ENCODE measurements around the gene MLLT1.

The MLLT1 gene

DNA sequence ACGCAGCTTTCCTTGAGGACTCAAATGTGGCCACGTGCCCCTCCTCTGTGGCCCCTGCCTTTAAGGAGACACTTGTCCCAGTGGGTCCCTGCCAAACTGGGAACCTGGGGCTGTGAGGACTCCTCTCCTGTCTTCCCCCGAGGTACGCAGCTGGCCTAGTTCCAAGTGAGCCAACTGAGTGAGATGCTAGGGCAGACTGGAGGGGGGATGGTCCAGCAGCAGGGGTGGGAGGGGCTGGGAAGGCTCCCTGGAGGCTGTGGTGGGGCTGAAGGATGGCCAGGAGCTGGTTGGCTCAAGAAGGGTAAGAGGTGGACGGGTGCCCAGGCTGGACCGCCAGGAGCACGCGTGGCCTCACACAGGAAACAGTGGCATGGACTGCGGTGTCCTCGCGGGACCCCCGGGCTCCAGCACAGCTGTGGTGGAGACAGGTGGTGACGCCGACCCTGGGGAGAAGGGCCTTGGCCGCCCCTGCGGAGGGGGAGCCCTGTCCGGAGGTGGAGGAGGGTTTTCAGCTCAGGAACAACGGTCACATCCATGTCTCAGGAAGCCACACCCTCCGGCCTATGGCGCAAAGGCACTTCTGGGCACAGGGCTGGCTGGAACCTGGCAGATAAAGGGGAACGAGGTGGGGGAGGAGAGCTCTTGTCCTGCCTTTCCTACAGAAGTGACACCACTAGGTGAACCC, 45.8 kb downstream of the MLLT1 start:
- DNase-seq, result no peak

DNA sequence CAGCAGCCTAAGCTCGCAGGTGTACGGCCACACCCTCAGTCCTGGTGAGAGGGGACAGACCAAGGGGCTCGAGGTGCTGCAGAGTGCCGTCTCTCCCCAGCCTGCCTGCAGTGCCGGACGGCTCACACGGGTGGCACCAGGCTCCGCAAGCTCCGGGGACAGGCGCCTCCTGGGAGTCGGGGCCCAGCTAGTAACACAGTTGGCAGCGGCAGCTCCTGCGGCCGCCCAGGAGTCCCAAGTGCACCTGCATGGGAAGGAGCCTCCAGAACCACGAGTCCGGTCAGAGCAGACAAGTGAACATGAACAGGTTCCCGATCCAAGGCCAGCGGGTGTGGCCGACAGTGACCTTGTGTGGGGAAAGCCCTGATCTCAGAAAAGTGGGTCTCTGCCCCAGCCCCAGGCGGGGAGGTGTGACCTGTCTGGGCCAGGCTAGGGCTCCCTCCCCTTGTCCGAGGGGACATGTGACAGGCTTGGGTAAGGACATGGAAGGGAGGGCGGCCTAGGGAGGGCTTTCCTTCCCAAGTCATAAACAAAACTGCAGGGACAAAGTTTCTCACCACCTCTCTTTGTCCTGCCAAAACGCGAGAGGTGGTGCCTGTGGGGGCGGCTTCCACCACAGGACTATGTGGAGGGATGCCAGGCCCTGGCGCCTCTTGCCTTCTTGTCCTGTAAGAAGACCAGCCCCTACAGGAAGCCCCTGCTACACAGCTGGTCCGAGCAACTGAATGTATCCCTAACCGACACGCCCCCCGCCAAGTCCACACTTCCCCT, 46.5 kb downstream of the MLLT1 start:
- DNase-seq, result peak; percentile 27

- DNase-seq, result peak; percentile 87
Measured at GRCh38 chr19:6232601-6233055, 47.1 kb downstream of the MLLT1 start.

GRCh38 chr19:6230991-6231448, 48.8 kb downstream of the MLLT1 start:
- DNase-seq, result no peak

- no peak for DNase-seq
Measured at GRCh38 chr19:6229951-6230712, 49.6 kb downstream of the MLLT1 start.

DNA sequence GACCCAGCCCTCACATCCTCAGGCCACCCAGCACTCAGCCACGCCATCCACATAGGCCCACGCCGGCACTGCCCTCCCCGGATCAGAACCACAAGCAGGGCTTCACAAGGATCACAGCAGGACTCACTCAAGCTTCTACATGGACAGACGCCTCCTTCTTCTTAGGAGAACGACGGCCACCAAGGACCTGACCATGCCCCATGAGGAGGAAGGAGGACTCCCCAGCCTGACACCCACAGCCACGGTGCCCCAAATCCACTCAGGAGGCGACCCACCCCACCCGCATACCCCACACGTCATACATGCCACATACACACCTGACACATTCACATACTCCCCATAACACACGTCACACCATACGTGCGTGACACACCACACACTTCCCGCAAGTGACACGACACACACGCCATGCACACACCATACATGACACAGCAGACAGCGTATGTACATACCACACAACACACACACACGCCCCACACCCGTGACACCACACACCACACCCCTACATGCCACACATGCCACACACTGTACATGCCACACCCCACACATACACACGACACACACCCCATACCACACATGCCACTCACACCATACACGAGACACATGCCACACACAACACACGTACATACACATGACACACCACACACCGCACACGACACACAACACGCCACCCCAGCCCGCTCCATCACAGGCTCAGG, 50.4 kb downstream of the MLLT1 start:
- no peak for DNase-seq

GRCh38 chr19:6228551-6229215, 51.1 kb downstream of the MLLT1 start:
- DNase-seq, result no peak

GRCh38 chr19:6227936-6228325, 51.8 kb downstream of the MLLT1 start:
- DNase-seq, result no peak

- DNase-seq, result no peak
Measured at GRCh38 chr19:6227156-6227935, 52.4 kb downstream of the MLLT1 start.

- no peak for DNase-seq
Measured at GRCh38 chr19:6226444-6227155, 53.2 kb downstream of the MLLT1 start.

DNA sequence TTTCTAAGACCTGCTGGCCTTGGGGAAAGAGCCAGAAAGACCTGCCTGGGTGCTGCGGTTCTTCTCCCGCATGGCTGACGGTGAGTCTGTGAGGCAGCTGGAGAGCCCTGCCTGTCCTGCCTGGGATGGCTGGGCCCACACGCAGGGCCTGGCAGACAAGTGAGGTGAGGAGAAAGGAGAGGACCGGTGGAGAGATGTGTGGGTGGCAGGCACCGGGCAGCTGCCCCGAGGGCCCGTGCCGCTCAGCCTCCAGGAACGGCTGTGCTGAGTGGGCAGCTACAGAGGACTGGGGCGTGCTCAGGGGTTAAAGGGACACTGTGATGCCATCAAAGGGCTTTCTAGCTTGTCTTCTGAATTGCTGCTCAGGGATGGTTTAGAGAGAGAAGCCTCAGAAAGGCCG, 53.8 kb downstream of the MLLT1 start:
- no peak for DNase-seq

GRCh38 chr19:6225232-6225865, 54.4 kb downstream of the MLLT1 start:
- no peak for DNase-seq

DNA sequence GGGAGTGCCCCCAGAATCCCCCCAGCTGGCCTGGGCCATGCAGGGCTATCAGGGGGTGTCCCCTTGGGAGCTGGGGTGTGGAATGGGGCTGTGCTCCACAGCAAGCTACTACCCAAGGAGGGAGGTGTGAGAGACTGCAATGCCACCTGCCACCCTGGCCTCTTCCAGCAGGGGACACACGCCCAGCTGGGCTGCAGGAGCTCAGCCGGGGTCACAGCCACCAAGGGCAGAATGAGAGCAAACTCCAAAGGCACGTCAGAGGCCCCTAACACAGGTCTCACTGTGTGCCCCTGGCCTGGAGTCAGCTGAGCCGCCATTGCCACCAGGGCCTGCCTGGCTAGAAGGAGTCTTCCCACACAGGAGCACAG, 55.5 kb downstream of the MLLT1 start:
- no peak for DNase-seq

GRCh38 chr19:6223461-6224307, 56.1 kb downstream of the MLLT1 start:
- peak; percentile 55 for DNase-seq

- DNase-seq, result no peak
Measured at GRCh38 chr19:6222884-6223283, 56.9 kb downstream of the MLLT1 start.

- no peak for DNase-seq
Measured at GRCh38 chr19:6221878-6222746, 57.7 kb downstream of the MLLT1 start.

DNA sequence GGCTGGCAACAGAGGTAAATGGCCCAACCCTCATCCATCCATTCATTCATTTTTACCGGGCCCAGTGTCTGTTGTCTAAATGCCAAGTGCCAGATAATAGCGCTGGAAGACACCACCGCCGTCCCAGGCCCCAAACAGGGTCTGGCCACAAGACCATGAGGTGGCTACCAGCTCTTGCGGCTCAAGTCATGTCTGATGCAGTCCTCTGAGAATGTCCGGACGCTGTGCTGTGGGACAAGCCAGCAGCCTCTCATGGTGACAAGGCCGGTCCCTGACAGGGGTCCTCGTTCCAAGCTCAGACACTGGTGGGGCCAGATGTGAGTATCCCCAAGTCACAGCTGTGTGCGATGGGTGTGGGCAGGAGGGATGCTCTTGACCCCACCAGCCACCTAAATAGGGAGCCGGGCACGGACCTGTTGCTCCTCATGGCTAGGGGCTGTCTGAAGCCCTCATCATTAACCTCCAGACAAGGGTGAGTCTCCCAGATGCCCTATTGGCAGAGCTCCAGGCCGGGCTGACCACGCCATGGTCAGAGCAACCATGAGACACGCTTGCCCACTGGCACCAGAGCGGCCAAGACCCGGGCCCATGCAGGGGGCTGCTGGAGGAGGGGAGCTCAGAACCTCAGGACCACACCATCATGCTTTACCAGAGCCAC, 58.4 kb downstream of the MLLT1 start:
- no peak for DNase-seq
